Thoracic aorta (tissue), 2 donors: ENCODE data around the gene COL25A1. TPM values are rescaled to one million over a fixed set of nuclear protein-coding genes. Genes with fewer than 3 reads are reported as not detected.

Experiments used
- ATAC-seq: fragments of 150-250 bp; one replicate; pipeline ENCODE4 v1.8.0; 2017; ENCODE audit warnings: low read depth; ENCODE audit not compliant: insufficient number of reproducible peaks, low FRiP score
- DNase-seq: peaks from one replicate; pipeline ENCODE4 v3.0.0-alpha.2; 2020; ENCODE audit warnings: low spot score
- H3K27ac ChIP-seq, 2 donors: fragments of 200-600 bp; sonication (generic); 1 replicate in 1 of 2; 2 replicates in 1 of 2; pipeline ENCODE4 v1.5.1; 2016; ENCODE audit warnings: mild to moderate bottlenecking in 2 of 2, moderate library complexity in 2 of 2
- H3K27me3 ChIP-seq: fragments of 200-600 bp; sonication (generic); replicated peaks from 2 replicates; pipeline ENCODE4 v1.6.0; 2016; ENCODE audit warnings: mild to moderate bottlenecking; ENCODE audit not compliant: insufficient read depth
- H3K36me3 ChIP-seq: fragments of 200-600 bp; sonication (generic); one replicate; pipeline ENCODE4 v1.5.1; 2016
- H3K4me1 ChIP-seq, 2 donors: fragments of 200-600 bp; sonication (generic); 1 replicate in 1 of 2; 2 replicates in 1 of 2; pipeline versions ENCODE4 v1.5.1 to v1.6.0; 2016; ENCODE audit warnings: low read depth in 2 of 2, mild to moderate bottlenecking in 1 of 2; ENCODE audit not compliant: control insufficient read depth in 1 of 2
- H3K4me3 ChIP-seq: fragments of 200-600 bp; sonication (generic); 2 replicates; pipeline ENCODE4 v1.5.1; 2016; ENCODE audit warnings: mild to moderate bottlenecking
- H3K9me3 ChIP-seq: fragments of 200-600 bp; sonication (generic); 2 replicates; pipeline ENCODE4 v1.5.1; 2016
- total RNA-seq, 2 donors: library from RNA; depleted of rRNA; stranded (reverse); fragments of >200 nt; gene quantifications; one replicate each; pipeline versions ENCODE4 v1.1.0 to v1.2.3, GENCODE V29; 2016
- TF ChIP-seq, protein P1 (sequence below): fragments of 200-600 bp; sonication (generic); IDR thresholded peaks from one replicate; pipeline ENCODE4 v1.5.1; 2019; ENCODE audit warnings: antibody characterized with exemption

COL25A1 gene
- total RNA-seq, 2 donors from 2014 or later = 0.42 to 0.81 TPM

DNA sequence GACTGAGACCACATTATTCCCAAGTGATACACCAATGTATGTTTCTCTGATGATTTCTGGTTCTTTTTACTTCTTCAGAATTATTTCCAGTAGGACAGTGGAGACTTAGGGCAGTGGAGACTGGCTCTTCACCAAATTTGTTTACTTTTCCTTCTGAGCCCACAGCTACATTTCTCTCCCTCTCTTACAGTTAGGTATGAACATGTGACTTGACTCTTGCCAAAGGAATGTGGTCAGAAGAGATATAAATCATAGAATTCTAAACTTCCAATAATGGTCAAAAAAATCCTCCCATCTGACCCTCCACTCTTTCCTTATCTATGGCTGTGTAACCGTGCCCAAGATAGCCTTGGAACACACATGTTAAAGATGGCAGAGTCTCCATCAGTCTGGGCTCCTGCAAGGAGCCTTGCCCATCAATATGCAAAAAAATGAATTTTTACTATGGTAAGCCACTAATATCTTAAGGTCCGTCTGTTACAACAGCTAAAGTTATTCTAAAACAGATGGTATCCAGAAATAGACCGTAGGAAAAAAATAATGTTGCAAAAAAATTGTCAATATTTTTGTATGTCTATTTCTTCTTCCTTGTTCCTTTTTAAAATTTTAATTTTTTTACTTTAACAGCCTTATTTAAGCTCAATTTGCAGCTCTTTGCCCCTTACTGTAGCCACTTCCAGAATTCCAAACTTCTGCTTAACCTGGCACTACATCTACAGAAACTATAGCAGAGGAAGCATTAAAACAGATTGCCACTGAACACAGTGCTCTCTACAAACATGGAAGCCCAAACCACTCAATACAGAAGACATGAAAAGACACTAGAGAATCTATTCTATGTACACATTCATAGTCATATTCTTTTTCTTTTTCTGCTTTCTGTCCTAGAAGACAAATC is 260.7 kb downstream of the COL25A1 start:
- Histone ChIP-seq H3K36me3 (no peaks in the 10 kb centered on the region), H3K27me3 (no peaks in the 10 kb centered on the region), H3K9me3 (no peaks in the 10 kb centered on the region), H3K4me1 (no peaks in the 10 kb centered on the region), H3K27ac (no peak overlapping the region), H3K4me3 (no peak overlapping the region)
- TF ChIP-seq, protein P1, sequence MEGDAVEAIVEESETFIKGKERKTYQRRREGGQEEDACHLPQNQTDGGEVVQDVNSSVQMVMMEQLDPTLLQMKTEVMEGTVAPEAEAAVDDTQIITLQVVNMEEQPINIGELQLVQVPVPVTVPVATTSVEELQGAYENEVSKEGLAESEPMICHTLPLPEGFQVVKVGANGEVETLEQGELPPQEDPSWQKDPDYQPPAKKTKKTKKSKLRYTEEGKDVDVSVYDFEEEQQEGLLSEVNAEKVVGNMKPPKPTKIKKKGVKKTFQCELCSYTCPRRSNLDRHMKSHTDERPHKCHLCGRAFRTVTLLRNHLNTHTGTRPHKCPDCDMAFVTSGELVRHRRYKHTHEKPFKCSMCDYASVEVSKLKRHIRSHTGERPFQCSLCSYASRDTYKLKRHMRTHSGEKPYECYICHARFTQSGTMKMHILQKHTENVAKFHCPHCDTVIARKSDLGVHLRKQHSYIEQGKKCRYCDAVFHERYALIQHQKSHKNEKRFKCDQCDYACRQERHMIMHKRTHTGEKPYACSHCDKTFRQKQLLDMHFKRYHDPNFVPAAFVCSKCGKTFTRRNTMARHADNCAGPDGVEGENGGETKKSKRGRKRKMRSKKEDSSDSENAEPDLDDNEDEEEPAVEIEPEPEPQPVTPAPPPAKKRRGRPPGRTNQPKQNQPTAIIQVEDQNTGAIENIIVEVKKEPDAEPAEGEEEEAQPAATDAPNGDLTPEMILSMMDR = no peak
- no peak for DNase-seq
- ATAC-seq = no peak

DNA sequence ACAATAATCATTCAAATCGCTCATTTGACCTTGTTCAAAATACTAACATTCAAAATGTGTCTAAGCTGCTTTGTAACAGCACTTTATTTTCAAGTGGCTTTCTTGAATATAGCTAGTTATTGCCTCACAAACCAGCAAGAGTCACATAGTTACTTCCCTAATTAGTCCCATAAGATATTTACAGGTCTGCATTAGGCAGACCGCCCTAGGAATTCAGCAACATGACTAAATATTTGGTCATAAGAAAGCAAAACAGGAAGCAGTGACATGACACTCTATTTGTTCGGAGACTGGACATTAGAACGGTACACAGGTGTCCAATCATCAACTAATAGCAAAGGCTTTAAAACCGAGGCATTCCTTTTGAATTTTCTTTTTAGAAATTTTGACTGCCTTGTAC is 262.0 kb downstream of the COL25A1 start:
- Histone ChIP-seq H3K4me3 (no peak overlapping the region), H3K9me3 (no peaks in the 10 kb centered on the region), H3K36me3 (no peaks in the 10 kb centered on the region), H3K27ac (no peak overlapping the region), H3K27me3 (no peaks in the 10 kb centered on the region), H3K4me1 (no peaks in the 10 kb centered on the region)
- TF ChIP-seq, protein P1 = no peak
- DNase-seq (no peak), ATAC-seq (no peak)

DNA sequence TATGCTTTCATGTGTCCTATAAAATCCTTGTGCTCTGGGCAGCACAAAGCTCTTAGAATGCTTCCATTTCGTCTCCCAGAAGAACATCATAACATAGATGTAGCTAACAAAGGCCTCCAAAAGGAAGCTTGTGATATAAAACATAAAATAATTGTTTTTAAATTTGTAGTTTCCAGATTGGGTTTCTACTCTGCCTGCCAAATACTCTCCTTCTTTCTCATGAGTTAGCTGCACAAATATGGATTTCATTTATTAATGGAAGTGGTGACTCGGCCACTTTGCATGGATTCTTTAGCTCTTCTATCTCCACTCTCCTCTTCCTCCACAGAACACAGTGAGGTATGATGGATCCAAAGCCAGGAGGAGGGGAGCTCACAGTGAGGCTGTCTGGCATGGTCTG is 265.4 kb downstream of the COL25A1 start:
- H3K4me1 ChIP-seq = no peaks in the 10 kb centered on the region

DNA sequence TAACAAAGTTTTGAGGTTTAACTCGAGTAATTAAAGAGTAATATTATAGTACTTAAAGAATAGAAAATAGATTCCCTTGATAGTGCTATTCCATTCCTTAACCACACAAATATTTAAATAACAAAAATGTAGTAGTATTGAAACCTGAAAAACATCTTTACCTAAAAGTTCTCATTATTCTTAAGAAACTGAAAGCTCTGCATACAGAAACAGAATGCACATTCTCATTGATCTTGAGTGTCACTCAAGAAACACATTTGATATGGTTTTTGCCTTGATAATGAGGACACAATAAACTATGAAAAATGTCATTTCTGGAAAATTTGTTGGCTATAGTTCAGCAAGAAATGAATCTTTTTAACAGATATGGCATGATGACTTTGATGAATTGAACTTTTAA is 268.5 kb downstream of the COL25A1 start:
- no peak for DNase-seq
- Histone ChIP-seq H3K27me3 (no peaks in the 10 kb centered on the region), H3K4me1 (no peaks in the 10 kb centered on the region), H3K27ac (no peak overlapping the region), H3K9me3 (no peaks in the 10 kb centered on the region), H3K4me3 (no peak overlapping the region), H3K36me3 (no peaks in the 10 kb centered on the region)
- TF ChIP-seq, protein P1 = no peak
- ATAC-seq = no peak

More for the DNA sequence above, 265.4 kb downstream of the COL25A1 start:
- ATAC-seq = no peak
- Histone ChIP-seq H3K9me3 (no peaks in the 10 kb centered on the region), H3K27me3 (no peaks in the 10 kb centered on the region), H3K27ac (no peak overlapping the region), H3K36me3 (no peaks in the 10 kb centered on the region), H3K4me3 (no peak overlapping the region)
- TF ChIP-seq, protein P1 = no peak
- DNase-seq = no peak

DNA sequence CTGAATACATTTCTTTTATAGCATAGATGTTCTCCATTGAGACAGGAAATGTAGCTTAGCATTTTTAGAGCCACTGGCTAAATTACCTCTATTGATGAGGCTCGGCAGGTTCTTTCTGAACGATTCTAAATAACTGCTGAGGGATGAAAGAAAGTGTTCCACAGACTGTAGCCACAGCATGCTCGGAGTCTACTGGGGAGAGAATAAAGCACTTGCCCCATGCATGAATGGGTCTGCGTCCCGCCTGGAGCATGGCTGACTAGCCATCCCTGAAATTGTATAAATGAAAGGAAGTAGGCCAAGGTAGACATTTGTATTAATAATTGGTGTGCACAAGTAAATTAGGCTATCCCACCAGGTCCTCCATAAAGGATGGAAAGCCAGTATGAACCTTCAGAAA is 269.8 kb downstream of the COL25A1 start:
- TF ChIP-seq, protein P1 = no peak
- DNase-seq (no peak), ATAC-seq (no peak)
- no peaks in the 10 kb centered on the region for H3K27me3 ChIP-seq
- H3K4me3 ChIP-seq = no peak overlapping the region
- H3K36me3 ChIP-seq = no peaks in the 10 kb centered on the region
- no peaks in the 10 kb centered on the region for H3K9me3 ChIP-seq
- no peak overlapping the region for H3K27ac ChIP-seq
- no peaks in the 10 kb centered on the region for H3K4me1 ChIP-seq
